Thyroid gland (tissue), 4 donors: ENCODE results near the gene PARD6A. TPM values are rescaled to one million over a fixed set of nuclear protein-coding genes. Genes with fewer than 3 reads are reported as not detected.

Experiments
- DNase-seq, 2 donors: peaks; one replicate each; pipeline ENCODE4 v3.0.0-alpha.2; 2019
- H3K27ac ChIP-seq, 3 donors: fragments of 200-600 bp; sonication (generic); 1 replicate in 2 of 3; 2 replicates in 1 of 3; pipeline ENCODE4 v1.5.1; 2016 to 2019; ENCODE audit warnings: mild to moderate bottlenecking in 1 of 3, moderate library complexity in 1 of 3
- H3K27me3 ChIP-seq: fragments of 200-600 bp; sonication (generic); one replicate; pipeline ENCODE4 v1.5.1; 2019
- H3K36me3 ChIP-seq, 2 donors: fragments of 200-600 bp; sonication (generic); one replicate each; pipeline ENCODE4 v1.5.1; 2016 to 2019
- H3K4me1 ChIP-seq, 2 donors: fragments of 200-600 bp; sonication (generic); one replicate each; pipeline ENCODE4 v1.5.1; 2017 to 2019
- H3K4me3 ChIP-seq, 3 donors: fragments of 200-600 bp; sonication (generic); replicated peaks in 1 of 3; 1 replicate in 2 of 3; 2 replicates in 1 of 3; pipeline ENCODE4 v1.5.1; 2016; ENCODE audit warnings: mild to moderate bottlenecking in 1 of 3
- H3K9me3 ChIP-seq: fragments of 200-600 bp; sonication (generic); one replicate; pipeline ENCODE4 v1.5.1; 2017
- CTCF ChIP-seq, 6 experiments: fragments of 200-600 bp in 3 of 6; fragments of 450-650 bp in 3 of 6; sonication (generic) in 3 of 6; IDR thresholded peaks; one replicate each; pipeline ENCODE4 v1.5.1; 2016 to 2019; ENCODE audit warnings: antibody characterized with exemption in 6 of 6, mild to moderate bottlenecking in 2 of 6, inconsistent platforms in 1 of 6, moderate library complexity in 1 of 6
- POLR2A ChIP-seq, 2 donors: fragments of 450-650 bp; IDR thresholded peaks; one replicate each; pipeline ENCODE4 v1.6.1; 2017; ENCODE audit warnings: antibody characterized with exemption in 2 of 2, mild to moderate bottlenecking in 2 of 2, moderate library complexity in 1 of 2
- WGBS, 2 donors: methylation state at CpG; one replicate each; pipeline ENCODE4 v1.1.5; 2017; 5-methylcytosine and 5-hydroxymethylcytosine counted together
- intact Hi-C: fragments of 100-400 bp; cut with DNase I; formaldehyde crosslinking; loops from one replicate; pipeline ENCODE4 v1.15.1; 2023
- total RNA-seq, 4 donors: library from RNA; depleted of rRNA; stranded (reverse); fragments of >200 nt; gene quantifications; one replicate each; pipeline ENCODE4 v1.2.3, GENCODE V29; 2016

The PARD6A gene
- total RNA-seq, 4 donors from 2014 or later, result 2.5 to 8.8 (median 5.0) TPM

- peak in 1 of 2 donors; percentile 24 for DNase-seq
- intact Hi-C loops, result loop anchor here (5.0 kb wide), 1 partner anchor 102 kb away; no protein-coding TSS in a partner anchor
- Histone ChIP-seq H3K4me1 (peaks cover 7 to 29% of the 10 kb centered on the region in 2 donors), H3K27ac (no peak overlapping the region), H3K27me3 (peaks cover 30% of the 10 kb centered on the region), H3K9me3 (no peaks in the 10 kb centered on the region), H3K36me3 (no peaks in the 10 kb centered on the region), H3K4me3 (no peak overlapping the region)
- TF ChIP-seq POLR2A (IDR thresholded peaks at IDR 0.05), result no peak
- no peak for TF ChIP-seq CTCF (IDR thresholded peaks at IDR 0.05)
- 18% methylated on average over 33 to 34 of the region's 34 CpGs for WGBS, 2 donors
These were observed 11.2 kb upstream of the PARD6A start for GRCh38 chr16:67649494-67649931.

- Histone ChIP-seq H3K9me3 (no peaks in the 10 kb centered on the region), H3K4me3 (no peak overlapping the region), H3K4me1 (peaks cover 7 to 24% of the 10 kb centered on the region in 2 donors), H3K27me3 (peaks cover 27% of the 10 kb centered on the region), H3K36me3 (no peaks in the 10 kb centered on the region), H3K27ac (no peak overlapping the region)
- intact Hi-C loops, result no loop called here
- 65 to 71% methylated on average over 6 to 8 of the region's 8 CpGs for WGBS, 2 donors
- no peak for TF ChIP-seq CTCF (IDR thresholded peaks at IDR 0.05)
- TF ChIP-seq POLR2A (IDR thresholded peaks at IDR 0.05), result no peak
- no peak for DNase-seq
These were observed 10.7 kb upstream of the PARD6A start for GRCh38 chr16:67650023-67650422.

- no peaks in the 10 kb centered on the region for H3K36me3 ChIP-seq
- intact Hi-C loops, result no loop called here
- no peaks in the 10 kb centered on the region for H3K9me3 ChIP-seq
- H3K27ac ChIP-seq, result no peak overlapping the region
- H3K4me1 ChIP-seq, result peaks cover 7 to 22% of the 10 kb centered on the region in 2 donors
- H3K4me3 ChIP-seq, result no peak overlapping the region
- DNase-seq, result no peak
- WGBS, 2 donors, result 89 to 94% methylated on average over 7 of the region's 7 CpGs
- peaks cover 27% of the 10 kb centered on the region for H3K27me3 ChIP-seq
- TF ChIP-seq CTCF (IDR thresholded peaks at IDR 0.05), result no peak
- TF ChIP-seq POLR2A (IDR thresholded peaks at IDR 0.05), result no peak
These were observed 9.7 kb upstream of the PARD6A start for GRCh38 chr16:67651039-67651438.

GRCh38 chr16:67651847-67652246 is 8.9 kb upstream of the PARD6A start:
- Histone ChIP-seq H3K27ac (no peak overlapping the region), H3K4me1 (peaks cover 7 to 22% of the 10 kb centered on the region in 2 donors), H3K4me3 (no peak overlapping the region), H3K36me3 (no peaks in the 10 kb centered on the region), H3K27me3 (peaks cover 27% of the 10 kb centered on the region), H3K9me3 (no peaks in the 10 kb centered on the region)
- DNase-seq, result no peak
- TF ChIP-seq POLR2A (IDR thresholded peaks at IDR 0.05) (no peak), CTCF (IDR thresholded peaks at IDR 0.05) (no peak)
- intact Hi-C loops, result no loop called here
- 68 to 91% methylated on average over 2 to 4 of the region's 4 CpGs for WGBS, 2 donors

- Histone ChIP-seq H3K9me3 (no peaks in the 10 kb centered on the region), H3K4me3 (peak overlapping the region in 1 of 3 donors; percentile 17), H3K27ac (no peak overlapping the region), H3K27me3 (peaks cover 27% of the 10 kb centered on the region), H3K4me1 (peaks cover 7 to 22% of the 10 kb centered on the region in 2 donors), H3K36me3 (no peaks in the 10 kb centered on the region)
- intact Hi-C loops, result no loop called here
- TF ChIP-seq CTCF (IDR thresholded peaks at IDR 0.05), result no peak
- no peak for TF ChIP-seq POLR2A (IDR thresholded peaks at IDR 0.05)
- DNase-seq, result no peak
- WGBS, 2 donors, result 0 to 43% methylated on average over 1 to 2 of the region's 59 CpGs
These were observed 8.1 kb upstream of the PARD6A start for GRCh38 chr16:67652578-67653127.
